AG08395 (cell line): Measurements from ENCODE around the gene MGME1.

Experiments used
- DNase-seq: peaks from one replicate; pipeline ENCODE4 v3.0.0; 2012; ENCODE audit warnings: mixed read lengths, low spot score

MGME1 gene

DNA sequence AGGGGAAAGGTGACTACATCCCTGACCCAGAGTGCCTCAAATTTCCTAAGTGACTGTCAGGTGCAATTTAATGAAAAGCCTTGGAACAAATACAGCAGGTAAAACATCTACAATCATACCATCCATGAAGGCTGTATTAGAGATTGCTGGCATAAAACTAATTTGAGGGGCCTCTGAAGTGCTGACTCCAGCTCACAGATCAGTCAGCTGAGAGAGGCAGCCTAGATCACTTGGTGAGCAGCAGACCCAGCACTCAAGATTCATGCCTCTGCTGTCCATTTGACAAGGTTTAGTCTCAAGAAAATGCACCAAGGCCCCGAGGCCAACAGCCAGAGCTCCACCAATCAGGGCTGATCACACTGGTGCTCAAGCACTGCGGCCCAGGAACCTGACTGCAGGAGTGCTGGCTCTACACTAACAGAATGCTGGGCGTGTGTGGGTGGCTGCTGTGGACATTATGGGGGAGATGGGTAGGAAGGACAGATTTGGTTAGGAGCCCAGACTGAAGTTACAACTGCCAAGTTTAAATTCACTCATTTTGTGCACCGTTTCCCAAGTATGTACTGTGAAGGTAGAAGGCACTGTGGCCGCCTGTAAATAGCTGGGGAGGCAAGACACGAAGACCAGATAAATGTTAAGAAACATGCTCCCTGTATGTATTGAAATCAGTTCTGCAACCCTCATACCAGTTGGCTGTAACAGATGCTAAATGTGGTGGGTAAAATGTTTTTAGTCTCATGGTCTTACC, 28.4 kb upstream of the MGME1 start:
- no peak for DNase-seq

DNA sequence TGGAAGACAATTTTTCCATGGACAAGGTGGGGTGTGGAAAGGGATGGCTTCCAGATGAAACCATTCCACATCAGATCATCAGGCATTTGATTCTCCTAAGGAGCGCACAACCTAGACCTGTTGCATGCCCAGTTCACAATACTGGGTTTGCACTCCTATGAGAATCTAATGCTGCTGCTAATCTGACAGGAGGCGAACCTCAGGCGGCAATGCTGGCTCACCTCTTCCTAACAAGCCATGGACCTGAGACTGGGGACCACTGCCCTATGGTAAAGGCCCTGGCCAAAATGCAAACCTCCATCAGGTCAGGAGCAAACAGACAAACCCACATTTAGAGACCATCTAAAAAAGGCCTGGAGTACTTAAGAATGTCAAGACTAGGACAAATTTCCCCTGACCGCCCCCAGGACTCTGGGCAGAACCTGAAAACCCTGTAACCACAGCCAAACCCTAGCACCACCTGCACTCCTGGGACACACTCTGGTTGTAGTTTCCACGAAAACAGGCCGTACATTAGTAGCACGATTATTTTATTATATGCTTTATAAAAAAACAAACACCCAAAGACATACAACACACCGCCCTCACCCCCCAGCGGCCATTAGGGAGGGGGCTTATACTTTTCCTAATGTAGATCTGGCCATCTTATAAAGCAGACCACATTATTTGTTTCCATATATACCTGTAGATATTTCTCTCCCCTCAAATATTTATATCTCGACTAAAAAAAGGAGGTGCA, 27.6 kb upstream of the MGME1 start:
- no peak for DNase-seq

DNA sequence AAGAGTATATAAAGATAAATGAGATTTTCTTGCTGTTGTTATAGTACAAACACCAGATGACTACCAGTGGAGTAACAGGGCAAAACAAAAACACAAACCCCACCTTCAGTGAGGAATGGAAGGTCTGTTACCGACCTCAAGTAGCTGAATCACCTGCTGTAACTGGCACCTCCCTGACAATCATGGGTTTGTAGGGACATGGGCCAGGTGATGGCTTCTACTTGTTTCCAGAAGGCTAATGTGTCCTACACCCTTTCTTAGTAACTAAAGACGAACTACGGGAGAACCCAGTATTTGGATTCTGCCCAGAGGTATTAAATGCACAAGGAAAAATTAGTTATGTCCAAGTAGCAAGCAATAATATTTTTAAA, 27.0 kb upstream of the MGME1 start:
- DNase-seq: no peak

DNA sequence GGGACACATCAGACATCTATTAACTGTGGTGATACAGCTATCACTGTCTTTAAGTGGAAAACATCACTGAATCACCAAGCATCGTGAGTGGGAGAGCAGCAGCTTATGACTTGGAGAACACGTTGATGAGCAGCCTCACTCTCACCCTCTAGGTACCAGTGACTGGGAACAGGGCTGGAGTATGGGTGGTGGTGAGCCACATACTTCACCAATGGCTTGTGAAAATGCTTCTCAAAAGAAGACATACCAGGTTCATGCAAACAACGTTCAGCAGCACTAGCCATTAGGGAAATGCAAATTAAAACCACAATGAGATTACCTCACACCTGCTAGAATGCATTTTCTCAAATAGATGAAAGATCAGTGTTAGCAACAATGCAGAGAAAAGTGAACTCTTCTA, 25.5 kb upstream of the MGME1 start:
- no peak for DNase-seq

DNA sequence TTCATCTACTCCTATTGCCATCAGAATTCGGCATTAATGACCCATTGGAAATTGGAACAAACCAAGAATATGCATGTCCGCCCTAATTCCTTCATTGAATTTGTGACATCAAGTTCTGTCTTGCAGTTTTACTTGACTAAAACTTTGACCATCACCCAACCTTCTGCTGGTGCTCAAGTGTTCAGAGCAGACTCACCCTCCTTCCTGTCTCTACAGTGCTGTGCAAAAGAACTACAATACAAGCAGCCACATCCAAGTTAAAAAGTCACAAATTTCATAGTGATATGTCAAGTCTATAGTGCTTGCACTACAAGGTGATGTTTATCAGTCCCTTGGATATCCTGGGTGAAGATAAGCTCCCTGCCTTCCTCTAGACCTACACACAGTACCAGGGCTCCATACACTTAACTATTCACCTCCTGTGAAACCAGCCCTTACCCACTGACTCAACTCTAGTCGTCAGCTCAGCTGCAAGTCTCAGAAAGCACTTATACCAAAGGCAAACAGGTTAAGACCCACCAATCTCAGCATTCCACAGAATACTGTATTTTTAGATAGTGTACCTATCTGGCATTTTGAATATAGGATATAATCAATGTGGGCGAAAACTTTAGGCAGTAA, 23.9 kb upstream of the MGME1 start:
- no peak for DNase-seq

DNA sequence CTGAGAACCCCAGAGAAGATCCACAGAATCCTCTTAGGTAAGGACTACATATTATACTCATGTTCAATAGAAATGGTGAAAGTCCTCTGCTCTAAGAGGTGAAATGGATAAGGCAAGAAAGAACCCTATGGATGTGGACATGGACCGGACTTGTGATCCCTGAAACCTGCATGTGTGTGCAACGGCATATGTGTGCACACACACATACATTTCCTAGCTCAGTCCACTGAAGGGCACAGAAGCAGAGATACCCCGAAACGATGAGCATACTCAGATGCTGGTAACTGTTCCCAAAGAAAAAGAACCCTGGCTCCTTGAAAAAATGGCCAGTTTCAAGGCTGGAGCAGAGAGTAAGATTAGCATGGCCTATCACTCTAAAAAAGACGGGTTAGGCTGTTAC, 22.8 kb upstream of the MGME1 start:
- no peak for DNase-seq

DNA sequence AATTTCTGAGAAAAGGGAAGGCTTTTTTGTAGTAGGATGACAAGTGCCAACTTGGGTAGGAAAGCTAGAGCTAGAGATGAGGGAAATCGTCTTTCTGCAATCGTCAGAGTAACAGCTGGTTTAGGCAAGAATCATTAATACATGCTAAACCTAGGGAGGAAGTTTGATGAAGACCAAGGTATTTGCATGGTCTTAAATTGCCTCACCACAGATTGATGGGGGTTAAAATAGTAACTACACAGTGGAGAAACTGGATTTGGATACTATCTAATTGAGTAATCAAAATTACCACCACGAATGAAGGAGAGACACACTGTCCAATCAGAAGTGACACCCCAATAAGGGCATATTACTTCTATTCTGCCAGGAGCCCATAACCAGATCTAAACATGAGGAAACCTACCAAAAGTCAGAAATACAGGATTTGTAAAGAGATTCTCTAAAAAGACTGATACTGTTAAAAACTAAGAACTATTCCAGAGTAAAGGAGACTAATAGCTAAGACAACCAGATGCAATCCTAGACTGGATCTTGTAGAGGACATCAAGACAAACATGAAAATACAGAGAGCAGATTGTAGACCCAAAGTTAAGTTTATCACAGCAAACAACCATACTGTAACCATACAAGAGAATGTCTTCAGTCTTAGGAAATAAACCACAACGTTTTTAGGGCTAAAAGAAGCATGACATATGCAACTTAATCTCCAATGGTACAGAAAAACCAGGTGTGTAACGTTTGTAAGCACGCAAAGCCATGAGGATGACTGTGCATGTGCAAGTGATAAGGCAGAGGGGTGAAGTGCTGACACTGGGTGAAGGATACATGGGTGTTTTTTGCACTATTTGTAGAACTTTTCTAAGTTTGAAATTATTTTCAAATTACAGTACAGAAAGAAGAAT, 22.0 kb upstream of the MGME1 start:
- DNase-seq: no peak

DNA sequence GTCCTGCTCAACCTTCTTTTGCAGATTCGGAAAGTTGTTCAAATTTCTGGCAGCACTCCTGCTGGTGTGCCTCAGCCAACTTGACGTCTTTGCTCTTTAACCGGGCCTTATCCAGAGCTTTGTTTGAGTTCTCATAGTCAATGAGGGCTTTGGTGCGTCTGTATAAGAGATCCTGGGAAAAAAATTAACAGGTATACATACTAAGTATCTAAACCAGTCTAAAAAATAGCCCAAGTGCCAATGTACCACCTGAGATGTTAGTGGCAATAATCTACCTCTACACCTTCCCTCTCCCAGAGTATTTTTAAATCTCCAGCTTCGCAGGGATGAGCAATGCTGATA, 21.4 kb upstream of the MGME1 start:
- DNase-seq: no peak

DNA sequence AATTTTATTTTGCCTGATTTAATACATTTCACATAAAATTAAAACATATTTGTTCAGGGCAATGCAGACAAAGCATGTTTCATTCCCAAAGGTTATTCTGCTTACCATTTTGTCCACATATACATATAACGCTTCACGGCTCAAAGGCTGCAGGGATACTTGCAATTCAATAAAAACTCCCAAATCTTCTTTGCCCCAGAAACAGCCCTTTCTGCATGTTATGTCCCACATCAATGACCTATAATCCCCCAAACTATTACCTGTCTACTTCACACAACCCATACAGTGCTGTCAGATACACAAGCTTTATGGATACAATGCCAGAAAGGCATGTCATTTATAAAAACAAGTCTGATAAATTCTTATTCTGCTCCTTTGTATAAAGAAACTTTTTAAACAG, 20.4 kb upstream of the MGME1 start:
- DNase-seq: no peak

DNA sequence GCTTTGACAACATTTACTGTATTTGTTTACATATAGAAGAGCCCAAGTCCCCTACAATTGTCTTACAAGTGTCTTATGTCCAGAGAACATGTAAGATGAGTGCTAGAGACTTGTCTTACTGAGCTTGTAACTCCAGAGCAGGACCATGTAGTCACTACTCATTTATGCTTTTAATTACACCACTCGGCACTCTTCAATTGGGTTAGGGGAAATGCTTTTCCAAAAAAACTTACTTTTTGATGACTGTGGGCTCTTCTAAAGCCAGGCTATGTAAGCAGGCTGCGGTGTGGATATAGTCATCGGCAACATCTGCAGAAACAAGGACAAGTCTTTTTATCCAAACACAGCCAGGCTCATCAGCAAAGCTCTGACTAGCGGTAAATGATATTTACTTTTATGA, 18.9 kb upstream of the MGME1 start:
- DNase-seq: no peak

DNA sequence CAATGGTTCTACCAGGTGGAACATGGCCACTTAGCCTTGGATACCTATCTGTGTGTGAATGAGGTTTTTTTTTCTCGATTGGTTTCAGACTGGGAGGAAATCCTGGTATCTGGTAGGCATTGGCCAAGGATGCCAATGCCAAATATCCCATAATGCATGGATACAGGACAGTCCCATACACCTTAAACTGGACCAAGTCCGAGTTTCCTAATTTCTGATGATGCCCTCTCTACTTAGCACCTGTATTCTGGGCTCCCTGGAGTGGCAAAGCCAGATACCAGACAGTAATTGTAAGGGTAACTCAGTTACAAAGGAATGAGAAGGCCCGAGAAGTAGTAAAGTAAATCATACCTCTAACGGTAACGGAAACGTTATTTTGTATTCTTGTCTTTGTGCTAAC, 18.1 kb upstream of the MGME1 start:
- no peak for DNase-seq

DNA sequence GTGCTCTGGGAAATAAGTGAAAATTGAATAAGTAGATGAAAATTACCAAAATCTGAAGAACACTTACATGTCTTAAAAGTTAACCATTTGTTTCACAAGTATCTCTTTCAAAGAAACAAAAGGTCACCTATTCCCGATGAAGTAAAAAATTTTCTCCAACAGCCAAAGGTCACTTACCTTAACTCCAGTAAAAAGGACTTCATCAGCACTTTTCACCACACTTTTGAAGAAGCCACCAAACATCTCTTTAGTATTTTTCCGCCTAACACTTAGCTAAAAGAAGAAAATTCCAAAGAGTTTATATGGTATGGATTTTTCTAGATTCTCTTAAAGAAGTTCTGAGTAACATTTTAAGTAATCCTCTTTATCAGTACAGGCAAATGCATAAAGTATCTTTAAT, 17.5 kb upstream of the MGME1 start:
- no peak for DNase-seq

DNA sequence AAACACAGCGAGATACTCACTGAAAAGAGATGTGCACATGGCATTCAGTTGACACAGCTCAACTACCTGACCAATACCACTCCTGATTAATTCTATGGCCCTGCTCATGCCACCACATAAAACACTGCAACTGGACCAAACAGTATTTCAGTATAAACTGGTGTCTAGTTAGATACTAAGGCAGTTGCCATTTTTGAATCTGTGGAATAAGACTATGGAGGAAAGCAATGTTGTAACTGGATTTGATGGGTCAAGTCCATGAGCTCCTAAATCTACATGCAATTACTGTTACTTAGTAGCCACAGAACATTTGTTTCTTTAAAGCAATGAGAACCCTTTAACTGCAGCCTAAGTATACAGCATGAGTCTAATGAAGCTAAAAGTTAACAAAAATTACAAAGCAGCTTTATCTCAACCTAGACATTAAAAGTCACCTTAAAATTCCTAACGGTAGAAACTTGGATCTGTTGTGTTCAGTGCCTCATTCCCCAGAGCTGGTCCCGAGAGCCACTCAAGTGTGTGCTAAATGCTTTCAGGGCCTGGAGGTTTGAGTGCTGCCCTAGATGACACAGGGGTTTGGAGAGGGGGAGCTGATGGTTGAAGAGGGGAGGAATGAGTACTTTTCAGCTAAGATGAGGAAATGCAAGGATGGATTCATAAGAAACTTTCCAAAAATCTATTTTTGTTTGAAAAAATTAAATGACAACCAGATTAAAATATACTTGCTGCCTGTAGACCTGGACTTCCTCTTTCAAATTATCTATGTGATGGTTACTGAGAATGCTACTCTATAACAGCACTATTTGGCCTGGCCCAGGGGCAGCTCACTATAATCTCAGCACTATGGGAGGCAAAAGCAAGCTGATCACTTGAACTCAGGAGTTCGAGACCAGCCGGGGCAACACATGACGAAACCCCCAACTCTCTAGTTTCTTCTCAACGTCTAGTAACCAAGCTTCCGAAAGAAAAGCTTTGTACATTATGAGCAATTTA, 15.8 kb upstream of the MGME1 start:
- DNase-seq: no peak

DNA sequence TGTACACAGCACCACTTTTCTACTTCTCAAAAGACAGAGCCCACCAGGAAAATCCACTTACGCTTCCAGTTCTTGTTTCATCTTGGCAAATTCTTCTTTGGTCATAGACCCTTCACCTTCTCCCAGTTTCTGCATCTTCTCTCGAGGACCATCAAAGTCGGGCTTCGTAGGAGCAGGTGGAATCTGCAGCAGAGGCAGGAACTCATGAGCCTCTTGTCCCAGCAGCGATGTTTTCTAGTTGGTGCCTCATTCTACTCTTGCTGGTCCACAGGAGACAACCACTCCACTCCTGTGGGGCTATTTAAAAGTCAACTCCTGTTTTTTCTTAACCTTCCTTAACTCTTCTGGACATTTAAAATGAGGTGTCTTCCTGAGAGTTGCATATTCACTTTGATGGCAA, 14.9 kb upstream of the MGME1 start:
- DNase-seq: no peak

DNA sequence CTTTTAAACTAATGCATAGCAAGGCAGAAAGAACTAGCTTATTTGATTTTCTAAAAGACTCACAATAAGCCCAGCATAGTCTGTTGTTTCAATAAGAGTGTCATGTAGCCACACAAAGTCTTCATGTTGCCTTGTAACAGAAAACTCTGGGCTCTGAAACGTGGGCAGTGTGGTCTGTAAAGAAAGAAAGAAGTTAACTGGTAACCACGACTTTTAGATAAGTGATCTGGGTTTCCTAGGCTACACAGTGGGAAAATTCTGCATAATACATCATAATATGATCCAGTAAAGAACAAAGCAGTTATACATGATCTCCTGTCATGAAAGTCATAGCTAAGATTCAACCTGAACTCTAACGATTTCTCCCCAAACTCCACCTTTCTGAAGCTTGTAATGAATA, 13.5 kb upstream of the MGME1 start:
- DNase-seq: no peak

DNA sequence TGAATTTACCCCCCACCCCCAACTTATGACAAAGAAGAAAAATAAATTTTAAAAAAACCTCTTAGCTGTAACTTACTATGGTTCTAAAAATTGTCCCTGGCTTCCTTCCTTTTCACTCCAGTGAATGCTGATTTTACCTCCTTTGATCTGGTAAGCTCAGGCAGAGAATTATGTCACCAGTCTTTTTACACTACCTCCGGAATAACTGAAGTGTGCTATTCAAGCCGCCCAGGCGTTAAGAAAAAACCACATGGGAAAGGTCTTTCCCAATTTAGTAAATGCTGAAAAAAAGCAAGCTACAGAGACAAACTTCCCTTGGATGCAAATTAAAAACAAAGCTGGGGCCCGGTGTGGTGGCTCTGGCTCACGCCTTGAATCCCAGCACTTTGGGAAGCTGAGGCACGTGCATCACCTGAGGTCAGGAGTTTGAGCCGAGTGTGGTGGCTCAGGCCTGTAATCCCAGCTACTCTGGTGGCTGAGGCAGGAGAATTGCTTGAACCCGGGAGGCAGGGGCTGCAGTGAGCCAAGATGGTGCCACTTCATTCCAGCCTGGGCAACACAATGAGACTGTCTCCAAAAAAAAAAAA, 12.6 kb upstream of the MGME1 start:
- DNase-seq: no peak

DNA sequence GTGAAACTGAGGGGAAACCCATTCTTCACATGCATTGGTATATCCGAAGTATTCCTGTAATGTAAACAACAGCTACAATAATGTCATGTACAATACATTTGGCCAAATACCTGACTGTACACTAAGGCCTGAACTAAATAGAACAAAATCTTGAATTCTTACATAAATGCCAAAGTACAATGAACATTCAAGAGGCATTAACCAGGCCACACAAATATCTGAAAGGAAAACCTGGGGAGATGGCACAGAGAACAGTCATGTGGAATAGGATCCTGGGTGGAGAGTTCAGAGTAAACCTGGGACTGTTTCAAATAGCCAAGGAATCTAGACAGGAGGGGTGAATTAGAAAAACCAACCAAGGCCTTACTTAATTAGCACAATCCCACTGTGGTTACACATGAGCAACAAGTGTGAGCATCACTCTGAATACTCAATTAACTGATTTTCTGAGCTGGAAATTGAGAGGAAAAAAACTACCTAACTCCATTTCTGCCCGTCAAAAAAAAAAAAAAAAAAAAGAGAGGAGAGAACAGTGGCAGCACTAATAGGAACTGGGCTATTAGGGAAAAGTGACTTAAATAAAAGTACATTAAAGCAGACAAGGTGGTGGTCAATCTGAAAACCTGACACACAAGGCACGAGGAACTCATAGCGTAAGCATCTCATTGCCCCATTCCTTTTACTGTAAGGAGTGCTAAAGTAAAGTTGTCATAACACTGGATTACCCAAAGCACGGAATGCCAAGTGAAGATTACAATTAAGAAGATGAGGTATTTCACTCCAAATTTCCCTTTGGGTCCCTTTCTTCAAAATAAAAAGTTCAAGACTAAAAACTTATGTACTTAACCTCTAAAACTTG, 11.1 kb upstream of the MGME1 start:
- no peak for DNase-seq

DNA sequence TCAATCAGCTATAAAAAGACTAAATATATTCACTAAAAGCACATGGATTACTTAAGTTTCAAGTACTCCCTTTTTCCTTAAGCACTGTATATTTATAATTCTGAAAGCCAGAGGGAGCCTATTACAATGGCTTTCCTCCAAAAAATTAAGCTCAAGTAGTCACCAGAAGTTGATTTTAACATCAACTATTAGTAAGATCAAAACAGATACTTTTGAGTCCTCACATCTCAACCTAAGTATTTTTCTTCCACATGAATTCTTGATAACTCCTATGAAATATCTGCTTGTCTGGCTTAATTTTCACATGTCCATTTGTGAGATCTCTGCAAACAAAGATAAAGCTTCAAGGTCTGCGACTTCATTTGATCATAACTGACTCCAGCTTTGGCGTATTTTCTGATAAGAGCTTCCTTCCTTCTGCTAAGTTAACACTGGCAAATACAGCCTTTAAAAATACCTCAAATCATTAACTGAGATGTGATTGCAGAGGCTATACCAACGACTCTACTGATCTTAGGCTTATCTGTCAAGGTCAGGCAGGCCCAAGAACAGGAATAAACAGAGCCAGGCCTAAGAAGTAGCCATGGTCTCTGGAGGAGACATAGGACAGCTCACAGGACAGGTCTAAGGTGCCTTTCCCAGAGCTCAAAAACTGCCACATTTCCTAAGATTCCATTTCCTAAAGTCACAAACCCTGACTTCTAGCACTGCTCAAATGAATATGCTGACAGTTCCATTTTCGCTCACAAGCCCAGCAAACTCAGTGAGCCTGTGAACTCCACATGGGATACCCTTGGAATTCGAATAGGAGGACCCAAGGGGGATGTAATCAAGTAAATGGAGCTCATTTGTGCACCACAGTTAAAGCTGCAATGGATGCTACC, 10.2 kb upstream of the MGME1 start:
- no peak for DNase-seq

DNA sequence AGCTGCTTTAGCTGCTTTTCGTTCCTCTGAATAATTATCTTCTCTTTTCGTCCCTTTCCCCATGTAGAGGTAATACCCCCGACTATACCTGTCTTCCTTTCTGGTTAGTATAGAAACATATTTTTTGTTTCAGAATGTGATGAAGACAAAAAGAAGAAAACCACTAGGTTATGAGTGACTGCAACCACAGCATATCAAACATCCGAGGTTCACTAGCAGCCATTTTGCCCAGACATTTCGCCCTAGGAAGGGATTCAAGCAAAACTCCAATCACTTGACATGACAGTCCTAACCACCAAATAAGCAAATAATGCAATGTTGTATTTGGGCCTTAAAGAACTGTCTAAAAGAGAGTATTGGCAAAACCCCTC, 9.6 kb upstream of the MGME1 start:
- no peak for DNase-seq
